Measurements from ENCODE around the gene GSTP1. TPM values are rescaled to one million over a fixed set of nuclear protein-coding genes. Genes with fewer than 3 reads are reported as not detected.

GSTP1 gene
- total RNA-seq, 1 experiment from 2014 or later = 893 TPM

DNA sequence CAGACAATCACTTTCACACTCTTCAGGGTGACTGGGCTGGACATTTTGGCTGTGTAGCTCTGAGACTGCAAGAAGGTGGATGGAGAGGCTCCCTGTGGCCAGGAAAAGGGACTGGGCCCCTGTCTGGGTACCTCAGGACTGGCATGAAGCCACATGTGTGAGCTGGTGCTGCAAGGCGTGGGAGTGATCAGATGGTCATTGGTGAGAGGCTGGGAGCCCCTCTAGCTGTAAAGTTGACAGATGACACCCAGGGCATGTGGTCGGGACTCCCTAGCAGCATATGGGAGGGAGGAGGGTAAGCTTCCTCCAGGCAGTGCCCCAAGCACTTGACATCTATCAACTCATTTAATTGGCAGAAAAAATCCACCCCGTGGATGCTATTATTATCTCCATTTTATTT, 41.4 kb upstream of the GSTP1 start (continued):
- TF ChIP-seq, protein P1, sequence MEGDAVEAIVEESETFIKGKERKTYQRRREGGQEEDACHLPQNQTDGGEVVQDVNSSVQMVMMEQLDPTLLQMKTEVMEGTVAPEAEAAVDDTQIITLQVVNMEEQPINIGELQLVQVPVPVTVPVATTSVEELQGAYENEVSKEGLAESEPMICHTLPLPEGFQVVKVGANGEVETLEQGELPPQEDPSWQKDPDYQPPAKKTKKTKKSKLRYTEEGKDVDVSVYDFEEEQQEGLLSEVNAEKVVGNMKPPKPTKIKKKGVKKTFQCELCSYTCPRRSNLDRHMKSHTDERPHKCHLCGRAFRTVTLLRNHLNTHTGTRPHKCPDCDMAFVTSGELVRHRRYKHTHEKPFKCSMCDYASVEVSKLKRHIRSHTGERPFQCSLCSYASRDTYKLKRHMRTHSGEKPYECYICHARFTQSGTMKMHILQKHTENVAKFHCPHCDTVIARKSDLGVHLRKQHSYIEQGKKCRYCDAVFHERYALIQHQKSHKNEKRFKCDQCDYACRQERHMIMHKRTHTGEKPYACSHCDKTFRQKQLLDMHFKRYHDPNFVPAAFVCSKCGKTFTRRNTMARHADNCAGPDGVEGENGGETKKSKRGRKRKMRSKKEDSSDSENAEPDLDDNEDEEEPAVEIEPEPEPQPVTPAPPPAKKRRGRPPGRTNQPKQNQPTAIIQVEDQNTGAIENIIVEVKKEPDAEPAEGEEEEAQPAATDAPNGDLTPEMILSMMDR (IDR thresholded peaks at IDR 0.05 in 2 of 3, conservative IDR thresholded peaks at IDR 0.05 in 1 of 3; ENCODE audit: borderline replicate concordance in 1 of 3, insufficient read depth in 1 of 3, low read depth in 2 of 3, low read length in 2 of 3) = no peak
- TF ChIP-seq POLR2A (IDR thresholded peaks at IDR 0.05; ENCODE audit: borderline replicate concordance, extremely low read depth, insufficient read depth, insufficient read length) (no peak), SIN3A (IDR thresholded peaks at IDR 0.05; ENCODE audit: low read depth) (no peak), EZH2phosphoT487 (IDR thresholded peaks at IDR 0.05; ENCODE audit: borderline replicate concordance) (no peak), CEBPB (IDR thresholded peaks at IDR 0.05; ENCODE audit: low read depth) (no peak)
- TF ChIP-seq, protein P2, sequence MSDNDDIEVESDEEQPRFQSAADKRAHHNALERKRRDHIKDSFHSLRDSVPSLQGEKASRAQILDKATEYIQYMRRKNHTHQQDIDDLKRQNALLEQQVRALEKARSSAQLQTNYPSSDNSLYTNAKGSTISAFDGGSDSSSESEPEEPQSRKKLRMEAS (IDR thresholded peaks at IDR 0.05) = no peak

DNA sequence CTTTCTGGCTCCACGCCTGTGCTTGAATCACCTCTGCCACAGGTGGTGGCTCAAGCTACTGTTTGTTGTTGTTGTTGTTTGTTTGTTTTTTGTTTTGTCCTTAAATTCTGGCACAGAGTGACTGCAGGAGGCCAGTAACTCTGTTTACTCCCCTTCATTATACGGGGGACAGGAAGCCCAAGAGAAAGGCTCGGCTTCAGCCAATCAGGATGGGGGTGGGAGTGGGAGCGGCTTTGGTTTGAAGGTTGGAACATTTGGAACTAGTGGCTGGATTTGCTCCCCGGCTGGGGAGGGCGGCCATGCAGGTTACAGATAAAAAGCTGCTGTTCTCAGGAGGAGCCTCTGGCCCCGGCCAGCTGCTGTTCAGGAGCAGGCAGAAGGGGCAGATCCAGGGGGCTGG, 40.6 kb upstream of the GSTP1 start:
- POLR2A ChIA-PET = no interaction called here
- H3K4me3 ChIP-seq (replicated peaks in 1 of 2; ENCODE audit: low read depth in 1 of 2, low read length in 2 of 2) = no peak overlapping the region
- no peaks in the 10 kb centered on the region for H3K4me1 ChIP-seq (ENCODE audit: control insufficient read depth in 1 of 2, insufficient read depth in 2 of 2, low read length in 2 of 2)
- DNase-seq (ENCODE audit: low read depth, low spot score) (no peak), ATAC-seq (no peak)
- H3K27ac ChIP-seq (ENCODE audit: low read depth, low read length) = no peak overlapping the region
- no peak overlapping the region for H2AFZ ChIP-seq (ENCODE audit: low read depth, low read length, poor library complexity, severe bottlenecking)
- H3K4me2 ChIP-seq (ENCODE audit: low read length) = no peak overlapping the region
- no peaks in the 10 kb centered on the region for H4K20me1 ChIP-seq (ENCODE audit: insufficient read depth)
- no peaks in the 10 kb centered on the region for H3K79me2 ChIP-seq (ENCODE audit: insufficient read depth, low read length)
- intact Hi-C loops (cut with micrococcal nuclease) = no loop called here
- RAD21 ChIA-PET (ENCODE audit: low non-redundant PET in 1 of 2, low total read pairs in 2 of 2, uncharacterized antibody in 2 of 2, unreplicated experiment in 2 of 2) = no interaction called here
- H3K36me3 ChIP-seq (ENCODE audit: control insufficient read depth in 1 of 2, insufficient read depth in 2 of 2, low read length in 2 of 2) = no peaks in the 10 kb centered on the region
- CTCF ChIA-PET = no interaction called here
- no peak overlapping the region for H3K9ac ChIP-seq (ENCODE audit: low read length)
- no peaks in the 10 kb centered on the region for H3K27me3 ChIP-seq (ENCODE audit: insufficient read depth, low read length)
- no TSS peak for BruUV-seq (replicated peaks)
- no peaks in the 10 kb centered on the region for H3K9me2 ChIP-seq (ENCODE audit: insufficient read depth)
- H3K9me3 ChIP-seq (ENCODE audit: control insufficient read depth in 1 of 2, insufficient read depth in 1 of 2, low read depth in 1 of 2, low read length in 2 of 2) = no peaks in the 10 kb centered on the region
- TF ChIP-seq EZH2phosphoT487 (IDR thresholded peaks at IDR 0.05; ENCODE audit: borderline replicate concordance) (no peak), CEBPB (IDR thresholded peaks at IDR 0.05; ENCODE audit: low read depth) (no peak), POLR2AphosphoS5 (IDR thresholded peaks at IDR 0.05; ENCODE audit: low read depth, low read length) (no peak), EZH2 (IDR thresholded peaks at IDR 0.05) (no peak), YY1 (IDR thresholded peaks at IDR 0.05; ENCODE audit: extremely low read depth, insufficient replicate concordance, low read depth, low read length) (no peak), ZFX (IDR thresholded peaks at IDR 0.05) (no peak), EGR1 (IDR thresholded peaks at IDR 0.05; ENCODE audit: low read depth) (no peak), SIN3A (IDR thresholded peaks at IDR 0.05; ENCODE audit: low read depth) (no peak), SRF (IDR thresholded peaks at IDR 0.05; ENCODE audit: low read depth) (no peak), CBX3 (IDR thresholded peaks at IDR 0.05; ENCODE audit: low read depth) (no peak), JUND (IDR thresholded peaks at IDR 0.05) (no peak), SP1 (IDR thresholded peaks at IDR 0.05; ENCODE audit: low read depth) (no peak), TCF7L2 (IDR thresholded peaks at IDR 0.05; ENCODE audit: borderline replicate concordance, extremely low read depth, insufficient read depth, insufficient read length) (no peak), ELF1 (IDR thresholded peaks at IDR 0.05; ENCODE audit: borderline replicate concordance, low read depth) (no peak)
- TF ChIP-seq, protein P3, sequence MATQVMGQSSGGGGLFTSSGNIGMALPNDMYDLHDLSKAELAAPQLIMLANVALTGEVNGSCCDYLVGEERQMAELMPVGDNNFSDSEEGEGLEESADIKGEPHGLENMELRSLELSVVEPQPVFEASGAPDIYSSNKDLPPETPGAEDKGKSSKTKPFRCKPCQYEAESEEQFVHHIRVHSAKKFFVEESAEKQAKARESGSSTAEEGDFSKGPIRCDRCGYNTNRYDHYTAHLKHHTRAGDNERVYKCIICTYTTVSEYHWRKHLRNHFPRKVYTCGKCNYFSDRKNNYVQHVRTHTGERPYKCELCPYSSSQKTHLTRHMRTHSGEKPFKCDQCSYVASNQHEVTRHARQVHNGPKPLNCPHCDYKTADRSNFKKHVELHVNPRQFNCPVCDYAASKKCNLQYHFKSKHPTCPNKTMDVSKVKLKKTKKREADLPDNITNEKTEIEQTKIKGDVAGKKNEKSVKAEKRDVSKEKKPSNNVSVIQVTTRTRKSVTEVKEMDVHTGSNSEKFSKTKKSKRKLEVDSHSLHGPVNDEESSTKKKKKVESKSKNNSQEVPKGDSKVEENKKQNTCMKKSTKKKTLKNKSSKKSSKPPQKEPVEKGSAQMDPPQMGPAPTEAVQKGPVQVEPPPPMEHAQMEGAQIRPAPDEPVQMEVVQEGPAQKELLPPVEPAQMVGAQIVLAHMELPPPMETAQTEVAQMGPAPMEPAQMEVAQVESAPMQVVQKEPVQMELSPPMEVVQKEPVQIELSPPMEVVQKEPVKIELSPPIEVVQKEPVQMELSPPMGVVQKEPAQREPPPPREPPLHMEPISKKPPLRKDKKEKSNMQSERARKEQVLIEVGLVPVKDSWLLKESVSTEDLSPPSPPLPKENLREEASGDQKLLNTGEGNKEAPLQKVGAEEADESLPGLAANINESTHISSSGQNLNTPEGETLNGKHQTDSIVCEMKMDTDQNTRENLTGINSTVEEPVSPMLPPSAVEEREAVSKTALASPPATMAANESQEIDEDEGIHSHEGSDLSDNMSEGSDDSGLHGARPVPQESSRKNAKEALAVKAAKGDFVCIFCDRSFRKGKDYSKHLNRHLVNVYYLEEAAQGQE (IDR thresholded peaks at IDR 0.05; ENCODE audit: low read depth) = no peak
- TF ChIP-seq, protein P4, sequence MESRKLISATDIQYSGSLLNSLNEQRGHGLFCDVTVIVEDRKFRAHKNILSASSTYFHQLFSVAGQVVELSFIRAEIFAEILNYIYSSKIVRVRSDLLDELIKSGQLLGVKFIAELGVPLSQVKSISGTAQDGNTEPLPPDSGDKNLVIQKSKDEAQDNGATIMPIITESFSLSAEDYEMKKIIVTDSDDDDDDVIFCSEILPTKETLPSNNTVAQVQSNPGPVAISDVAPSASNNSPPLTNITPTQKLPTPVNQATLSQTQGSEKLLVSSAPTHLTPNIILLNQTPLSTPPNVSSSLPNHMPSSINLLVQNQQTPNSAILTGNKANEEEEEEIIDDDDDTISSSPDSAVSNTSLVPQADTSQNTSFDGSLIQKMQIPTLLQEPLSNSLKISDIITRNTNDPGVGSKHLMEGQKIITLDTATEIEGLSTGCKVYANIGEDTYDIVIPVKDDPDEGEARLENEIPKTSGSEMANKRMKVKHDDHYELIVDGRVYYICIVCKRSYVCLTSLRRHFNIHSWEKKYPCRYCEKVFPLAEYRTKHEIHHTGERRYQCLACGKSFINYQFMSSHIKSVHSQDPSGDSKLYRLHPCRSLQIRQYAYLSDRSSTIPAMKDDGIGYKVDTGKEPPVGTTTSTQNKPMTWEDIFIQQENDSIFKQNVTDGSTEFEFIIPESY (IDR thresholded peaks at IDR 0.05; ENCODE audit: extremely low read depth, insufficient replicate concordance, low read length) = no peak
- TF ChIP-seq, protein P5, sequence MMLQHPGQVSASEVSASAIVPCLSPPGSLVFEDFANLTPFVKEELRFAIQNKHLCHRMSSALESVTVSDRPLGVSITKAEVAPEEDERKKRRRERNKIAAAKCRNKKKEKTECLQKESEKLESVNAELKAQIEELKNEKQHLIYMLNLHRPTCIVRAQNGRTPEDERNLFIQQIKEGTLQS (IDR thresholded peaks at IDR 0.05) = no peak

Data from HCT116 (cell line).